Measurements from ENCODE around the gene GBF1. TPM values are rescaled to one million over a fixed set of nuclear protein-coding genes. Genes with fewer than 3 reads are reported as not detected.

Gene GBF1
- total RNA-seq, 1 donor: 38.0 TPM

- H3K36me3 ChIP-seq (ENCODE audit: insufficient read depth, low read length): no peaks in the 10 kb centered on the region
- peak overlapping the region; percentile 69 for H3K27ac ChIP-seq (ENCODE audit: low read depth, low read length)
- no peaks in the 10 kb centered on the region for H3K27me3 ChIP-seq (ENCODE audit: insufficient read depth, low read length)
- H2AFZ ChIP-seq (ENCODE audit: low read length): no peak overlapping the region
- no peak for DNase-seq (ENCODE audit: insufficient read length, low spot score, missing footprints)
- H4K20me1 ChIP-seq (ENCODE audit: insufficient read depth, low read length): peaks cover 69% of the 10 kb centered on the region
- H3K4me3 ChIP-seq (ENCODE audit: insufficient read depth, low read length): no peak overlapping the region
- H3K4me2 ChIP-seq (ENCODE audit: insufficient read depth, low read length): no peak overlapping the region
- no peak for TF ChIP-seq CTCF (IDR thresholded peaks at IDR 0.05; ENCODE audit: extremely low read depth, low read depth, low read length)
- H3K4me1 ChIP-seq (ENCODE audit: insufficient read depth, low read length): peaks cover 45% of the 10 kb centered on the region
- H3K9me3 ChIP-seq (ENCODE audit: low read depth, low read length): no peaks in the 10 kb centered on the region
- peaks cover 94% of the 10 kb centered on the region for H3K79me2 ChIP-seq (ENCODE audit: insufficient read depth, low read length)
These were observed 63.9 kb downstream of the GBF1 start for GRCh38 chr10:102309236-102309635.

GRCh38 chr10:102309916-102310315 lies 64.6 kb downstream of the GBF1 start:
- H3K4me2 ChIP-seq (ENCODE audit: insufficient read depth, low read length): peak overlapping the region; percentile 62
- no peak overlapping the region for H2AFZ ChIP-seq (ENCODE audit: low read length)
- no peak for TF ChIP-seq CTCF (IDR thresholded peaks at IDR 0.05; ENCODE audit: extremely low read depth, low read depth, low read length)
- H3K4me1 ChIP-seq (ENCODE audit: insufficient read depth, low read length): peaks cover 45% of the 10 kb centered on the region
- peaks cover 73% of the 10 kb centered on the region for H4K20me1 ChIP-seq (ENCODE audit: insufficient read depth, low read length)
- H3K4me3 ChIP-seq (ENCODE audit: insufficient read depth, low read length): no peak overlapping the region
- H3K27ac ChIP-seq (ENCODE audit: low read depth, low read length): peak overlapping the region; percentile 69
- H3K27me3 ChIP-seq (ENCODE audit: insufficient read depth, low read length): no peaks in the 10 kb centered on the region
- peaks cover 94% of the 10 kb centered on the region for H3K79me2 ChIP-seq (ENCODE audit: insufficient read depth, low read length)
- H3K9me3 ChIP-seq (ENCODE audit: low read depth, low read length): no peaks in the 10 kb centered on the region
- H3K36me3 ChIP-seq (ENCODE audit: insufficient read depth, low read length): no peaks in the 10 kb centered on the region
- DNase-seq (ENCODE audit: insufficient read length, low spot score, missing footprints): no peak

- no peaks in the 10 kb centered on the region for H3K27me3 ChIP-seq (ENCODE audit: insufficient read depth, low read length)
- peak; percentile 92 for DNase-seq (ENCODE audit: insufficient read length, low spot score, missing footprints)
- peaks cover 45% of the 10 kb centered on the region for H3K4me1 ChIP-seq (ENCODE audit: insufficient read depth, low read length)
- peak overlapping the region; percentile 69 for H3K27ac ChIP-seq (ENCODE audit: low read depth, low read length)
- peak overlapping the region; percentile 17 for H3K4me3 ChIP-seq (ENCODE audit: insufficient read depth, low read length)
- H3K9me3 ChIP-seq (ENCODE audit: low read depth, low read length): no peaks in the 10 kb centered on the region
- TF ChIP-seq CTCF (IDR thresholded peaks at IDR 0.05; ENCODE audit: extremely low read depth, low read depth, low read length): no peak
- no peak overlapping the region for H2AFZ ChIP-seq (ENCODE audit: low read length)
- H3K36me3 ChIP-seq (ENCODE audit: insufficient read depth, low read length): no peaks in the 10 kb centered on the region
- peaks cover 71% of the 10 kb centered on the region for H4K20me1 ChIP-seq (ENCODE audit: insufficient read depth, low read length)
- peaks cover 94% of the 10 kb centered on the region for H3K79me2 ChIP-seq (ENCODE audit: insufficient read depth, low read length)
- peak overlapping the region; percentile 62 for H3K4me2 ChIP-seq (ENCODE audit: insufficient read depth, low read length)
These were observed 65.2 kb downstream of the GBF1 start for GRCh38 chr10:102310361-102311024.

- Histone ChIP-seq H3K27me3 (ENCODE audit: insufficient read depth, low read length) (no peaks in the 10 kb centered on the region), H3K4me1 (ENCODE audit: insufficient read depth, low read length) (peaks cover 45% of the 10 kb centered on the region), H4K20me1 (ENCODE audit: insufficient read depth, low read length) (peaks cover 65% of the 10 kb centered on the region), H3K79me2 (ENCODE audit: insufficient read depth, low read length) (peaks cover 92% of the 10 kb centered on the region), H3K27ac (ENCODE audit: low read depth, low read length) (peak overlapping the region; percentile 69), H2AFZ (ENCODE audit: low read length) (no peak overlapping the region), H3K36me3 (ENCODE audit: insufficient read depth, low read length) (no peaks in the 10 kb centered on the region), H3K9me3 (ENCODE audit: low read depth, low read length) (no peaks in the 10 kb centered on the region), H3K4me2 (ENCODE audit: insufficient read depth, low read length) (peak overlapping the region; percentile 62), H3K4me3 (ENCODE audit: insufficient read depth, low read length) (no peak overlapping the region)
- DNase-seq (ENCODE audit: insufficient read length, low spot score, missing footprints): no peak
- TF ChIP-seq CTCF (IDR thresholded peaks at IDR 0.05; ENCODE audit: extremely low read depth, low read depth, low read length): no peak
These were observed 65.7 kb downstream of the GBF1 start for GRCh38 chr10:102311025-102311420.

Measured in osteoblast (primary cell).